Fibroblast of lung (primary cell): ENCODE results near the gene PLSCR1.

Source experiments
- EZH2 ChIP-seq: IDR thresholded peaks from 2 replicates; pipeline ENCODE4 v1.5.1; 2012; ENCODE audit warnings: low read length, control low read depth, mild to moderate bottlenecking; ENCODE audit errors: missing control alignments
- TF ChIP-seq, protein P1 (sequence below), 2 donors: IDR thresholded peaks in 1 of 2; conservative IDR thresholded peaks in 1 of 2; 1 replicate in 1 of 2; 2 replicates in 1 of 2; pipeline ENCODE4 v1.5.1; 2011 to 2012; ENCODE audit warnings: low read length in 2 of 2, control low read depth in 1 of 2, inconsistent platforms in 1 of 2, low read depth in 1 of 2, mild to moderate bottlenecking in 1 of 2

- TF ChIP-seq, protein P1, sequence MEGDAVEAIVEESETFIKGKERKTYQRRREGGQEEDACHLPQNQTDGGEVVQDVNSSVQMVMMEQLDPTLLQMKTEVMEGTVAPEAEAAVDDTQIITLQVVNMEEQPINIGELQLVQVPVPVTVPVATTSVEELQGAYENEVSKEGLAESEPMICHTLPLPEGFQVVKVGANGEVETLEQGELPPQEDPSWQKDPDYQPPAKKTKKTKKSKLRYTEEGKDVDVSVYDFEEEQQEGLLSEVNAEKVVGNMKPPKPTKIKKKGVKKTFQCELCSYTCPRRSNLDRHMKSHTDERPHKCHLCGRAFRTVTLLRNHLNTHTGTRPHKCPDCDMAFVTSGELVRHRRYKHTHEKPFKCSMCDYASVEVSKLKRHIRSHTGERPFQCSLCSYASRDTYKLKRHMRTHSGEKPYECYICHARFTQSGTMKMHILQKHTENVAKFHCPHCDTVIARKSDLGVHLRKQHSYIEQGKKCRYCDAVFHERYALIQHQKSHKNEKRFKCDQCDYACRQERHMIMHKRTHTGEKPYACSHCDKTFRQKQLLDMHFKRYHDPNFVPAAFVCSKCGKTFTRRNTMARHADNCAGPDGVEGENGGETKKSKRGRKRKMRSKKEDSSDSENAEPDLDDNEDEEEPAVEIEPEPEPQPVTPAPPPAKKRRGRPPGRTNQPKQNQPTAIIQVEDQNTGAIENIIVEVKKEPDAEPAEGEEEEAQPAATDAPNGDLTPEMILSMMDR (conservative IDR thresholded peaks at IDR 0.05 in 1 of 2, IDR thresholded peaks at IDR 0.05 in 1 of 2; ENCODE audit: low read depth in 1 of 2, low read length in 2 of 2), result no peak
- no peak for TF ChIP-seq EZH2
Observed at GRCh38 chr3:146466604-146467003, 77.8 kb downstream of the PLSCR1 start.
